SK-N-DZ (cell line): ENCODE results near the gene P2RX5. TPM values are rescaled to one million over a fixed set of nuclear protein-coding genes. Genes with fewer than 3 reads are reported as not detected.
"Not testable (repeated sequence)": the region's sequence is repeated elsewhere in the genome, so short reads cannot be mapped to it uniquely, and the experiment has no call there.

Experiments
- DNase-seq: peaks from one replicate; pipeline ENCODE4 v3.0.0-alpha.2; 2015; ENCODE audit warnings: low spot score
- polyA plus RNA-seq, 2 experiments: library from polyadenylated mRNA; depleted of rRNA; stranded (reverse); fragments of >200 nt; gene quantifications; 2 replicates each; pipeline ENCODE4 v1.2.3, GENCODE V29; 2014

P2RX5 gene
- 7.1 and 12.2 TPM in 2 replicates for polyA plus RNA-seq (2014; cell fraction: cytosol; rRNA removed)
- 14.6 and 15.2 TPM in 2 replicates for polyA plus RNA-seq (2014; cell fraction: nucleus; rRNA removed)

DNA sequence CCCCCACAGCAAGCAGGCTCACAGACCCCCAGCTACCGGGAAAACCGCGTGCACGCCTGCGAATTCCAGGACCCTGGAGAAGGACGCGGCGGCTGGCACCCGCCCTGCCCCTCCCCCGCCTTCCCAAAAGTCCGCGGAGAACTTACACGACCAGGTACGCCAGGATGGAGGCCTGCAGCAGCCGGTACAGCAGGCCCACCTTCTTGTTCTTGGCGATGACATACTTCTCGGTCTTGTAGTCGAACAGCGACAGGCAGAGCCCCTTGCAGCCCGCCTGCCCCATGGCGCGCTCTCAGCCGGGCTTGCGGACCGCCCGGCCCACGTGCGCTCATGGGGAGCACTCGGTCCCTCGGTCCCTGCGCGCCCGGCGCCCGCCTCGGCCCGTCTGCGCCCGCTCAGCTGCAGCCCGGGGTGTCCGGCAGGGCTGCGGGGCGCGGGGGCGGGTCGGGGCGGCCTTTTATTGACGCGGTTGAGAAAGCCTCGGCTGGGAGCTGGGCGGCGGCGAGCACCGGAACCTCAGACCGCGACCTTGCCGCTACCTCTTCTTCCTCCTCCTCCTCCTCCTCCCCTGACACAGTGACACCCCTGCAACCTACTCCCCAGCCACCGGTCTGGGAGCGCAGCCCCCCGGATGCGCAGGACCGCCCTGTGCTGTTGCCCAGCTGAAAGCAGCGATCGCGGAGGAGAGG is at the start of gene P2RX5:
TSS of gene P2RX5 (minus strand) at position 433 of the 689 bp plus-strand sequence. CDS start at position 283, 150 bp downstream.
- DNase-seq = no peak

DNA sequence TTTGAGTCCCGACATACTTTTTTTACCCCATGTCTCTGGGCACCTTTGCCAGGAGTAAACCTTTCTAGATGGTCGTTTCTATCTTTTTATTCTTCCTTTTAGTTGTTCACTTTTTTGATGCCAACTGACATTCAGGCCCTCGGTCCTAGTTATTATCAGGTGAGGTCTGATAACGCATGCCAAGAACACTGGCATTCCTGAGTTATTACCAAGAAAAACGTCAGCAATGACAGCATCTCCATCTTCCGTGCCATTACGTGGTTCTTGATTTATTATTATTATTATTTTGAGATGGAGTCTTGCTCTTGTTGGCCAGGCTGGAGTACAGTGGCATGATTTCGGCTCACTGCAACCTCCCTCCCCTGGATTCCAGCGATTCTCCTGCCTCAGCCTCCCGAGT is 49.1 kb upstream of the P2RX5 start:
- DNase-seq = no peak

- no peak for DNase-seq
These were observed 48.1 kb upstream of the P2RX5 start for GRCh38 chr17:3744014-3744413.

DNA sequence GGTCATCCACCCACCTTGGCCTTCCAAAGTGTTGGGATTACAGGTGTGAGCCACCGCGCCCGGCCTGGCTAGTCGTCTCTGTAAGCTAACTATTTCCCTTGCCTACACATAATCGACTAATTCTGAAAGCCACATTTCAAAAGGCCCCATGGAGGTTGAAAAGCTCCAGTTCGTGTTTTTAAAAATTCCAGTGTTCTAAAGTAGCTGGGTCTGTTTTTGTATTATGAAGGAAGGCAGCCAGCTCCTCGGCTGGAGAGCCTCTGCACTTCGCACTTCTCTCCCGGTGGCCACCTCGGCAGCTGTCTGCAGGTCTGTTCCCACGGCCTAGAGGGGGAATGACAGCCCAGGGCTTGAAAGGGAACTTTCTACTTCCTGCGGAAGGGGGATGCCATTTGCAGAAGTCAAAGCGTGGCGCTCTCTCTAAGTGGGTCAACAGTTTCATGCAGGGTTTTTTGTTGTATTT is 44.7 kb upstream of the P2RX5 start:
- peak; percentile 32 for DNase-seq

- DNase-seq = no peak
These were observed 43.6 kb upstream of the P2RX5 start for GRCh38 chr17:3739422-3740124.

- no peak for DNase-seq
These were observed 42.8 kb upstream of the P2RX5 start for GRCh38 chr17:3738562-3739295.

DNA sequence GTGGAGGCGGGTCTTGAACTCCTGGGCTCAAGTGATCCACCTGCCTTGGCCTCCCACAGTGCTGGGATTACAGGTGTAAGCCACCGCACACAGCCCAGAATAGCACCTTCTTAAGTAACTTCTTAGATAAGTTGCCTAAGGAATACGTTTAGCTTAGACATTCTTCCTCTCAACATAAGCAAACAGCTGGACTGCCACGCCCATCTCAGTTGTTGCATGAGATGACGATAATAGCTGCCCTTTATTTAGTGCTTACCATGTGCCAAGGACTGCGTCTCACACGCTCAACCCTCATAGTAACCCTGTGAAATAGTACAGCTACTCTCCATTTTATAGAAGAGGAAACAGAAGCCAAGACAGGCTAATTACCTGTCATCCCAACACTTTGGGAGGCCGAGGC is 39.6 kb upstream of the P2RX5 start:
- no peak for DNase-seq

DNA sequence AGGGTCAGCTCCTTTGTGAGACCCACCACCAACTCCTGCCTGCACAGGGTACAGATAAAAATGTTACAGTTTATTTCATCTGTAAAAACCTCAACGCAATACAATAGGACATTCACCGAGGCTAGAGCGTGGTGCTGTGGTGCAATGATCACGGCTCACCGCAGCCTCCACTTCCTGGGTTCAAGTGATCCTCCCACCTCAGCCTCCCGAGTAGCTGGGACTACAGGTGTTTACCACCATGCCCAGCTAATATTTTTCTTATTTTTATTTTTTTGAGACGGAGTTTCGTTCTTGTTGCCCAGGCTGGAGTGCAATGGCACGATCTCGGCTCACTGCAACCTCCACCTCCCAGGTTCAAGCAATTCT is 38.9 kb upstream of the P2RX5 start:
- not testable (repeated sequence) for DNase-seq

- peak; percentile 39 for DNase-seq
These were observed 36.3 kb upstream of the P2RX5 start for GRCh38 chr17:3732210-3732621.

DNA sequence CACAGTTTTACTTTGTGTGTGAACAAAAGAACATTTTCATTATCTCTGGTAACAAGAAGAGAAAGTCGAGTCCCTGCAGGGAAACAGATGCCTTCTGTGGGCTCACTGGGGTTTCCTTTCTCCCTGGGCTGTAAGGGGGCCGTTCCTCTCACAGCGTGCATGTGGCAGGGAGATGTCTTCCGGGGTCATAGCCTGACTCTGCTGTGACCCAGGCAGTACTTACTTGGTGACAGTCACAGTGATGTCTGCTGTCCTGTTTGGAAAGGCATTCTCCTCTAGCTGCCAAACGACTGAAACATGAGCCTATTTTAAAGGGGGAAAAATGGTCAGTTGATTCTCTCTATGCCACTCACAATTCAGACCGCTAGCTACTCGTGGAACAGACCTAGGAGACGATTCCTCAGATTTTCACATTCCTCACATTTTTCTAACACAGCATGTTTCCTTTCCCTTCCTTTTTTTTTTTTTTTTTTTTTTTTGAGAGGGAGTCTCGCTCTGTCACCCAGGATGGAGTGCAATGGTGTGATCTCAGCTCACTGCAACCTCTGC is 35.0 kb upstream of the P2RX5 start:
- no peak for DNase-seq

GRCh38 chr17:3729881-3730280 is 33.9 kb upstream of the P2RX5 start:
- DNase-seq = no peak

- DNase-seq = not testable (repeated sequence)
These were observed 32.1 kb upstream of the P2RX5 start for GRCh38 chr17:3728099-3728498.

- no peak for DNase-seq
These were observed 31.1 kb upstream of the P2RX5 start for GRCh38 chr17:3727041-3727440.

DNA sequence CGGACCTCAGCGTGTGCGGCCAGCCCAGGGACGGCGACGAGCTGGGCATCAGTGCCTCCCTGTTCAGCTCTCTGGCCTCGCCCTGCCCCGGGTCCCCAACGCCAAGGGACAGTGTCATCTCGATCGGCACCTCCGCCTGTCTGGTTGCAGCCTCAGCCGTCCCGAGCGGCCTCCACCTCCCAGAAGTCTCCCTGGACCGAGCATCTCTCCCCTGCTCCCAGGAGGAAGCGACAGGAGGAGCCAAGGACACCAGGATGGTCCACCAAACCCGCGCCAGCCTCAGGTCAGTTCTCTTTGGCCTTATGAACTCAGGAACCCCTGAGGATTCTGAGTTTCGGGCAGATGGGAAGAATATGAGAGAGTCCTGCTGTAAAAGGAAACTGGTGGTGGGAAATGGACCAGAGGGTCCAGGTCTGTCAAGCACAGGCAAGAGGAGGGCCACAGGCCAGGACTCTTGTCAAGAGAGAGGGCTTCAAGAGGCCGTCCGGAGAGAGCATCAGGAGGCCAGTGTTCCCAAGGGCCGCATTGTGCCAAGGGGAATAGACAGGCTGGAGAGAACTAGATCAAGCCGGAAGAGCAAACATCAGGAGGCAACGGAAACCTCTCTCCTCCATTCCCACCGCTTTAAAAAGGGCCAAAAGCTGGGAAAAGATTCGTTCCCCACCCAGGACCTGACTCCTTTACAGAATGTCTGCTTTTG is 28.6 kb upstream of the P2RX5 start:
- DNase-seq = no peak

- DNase-seq = peak; percentile 93
These were observed 27.8 kb upstream of the P2RX5 start, which contains the start of gene HASPIN for GRCh38 chr17:3723556-3724377. Gene HASPIN, plus strand, starts transcription at chr17:3723903. Its CDS starts 33 bp downstream, at chr17:3723936.

GRCh38 chr17:3723188-3723555 is 27.2 kb upstream of the P2RX5 start:
- DNase-seq = no peak

DNA sequence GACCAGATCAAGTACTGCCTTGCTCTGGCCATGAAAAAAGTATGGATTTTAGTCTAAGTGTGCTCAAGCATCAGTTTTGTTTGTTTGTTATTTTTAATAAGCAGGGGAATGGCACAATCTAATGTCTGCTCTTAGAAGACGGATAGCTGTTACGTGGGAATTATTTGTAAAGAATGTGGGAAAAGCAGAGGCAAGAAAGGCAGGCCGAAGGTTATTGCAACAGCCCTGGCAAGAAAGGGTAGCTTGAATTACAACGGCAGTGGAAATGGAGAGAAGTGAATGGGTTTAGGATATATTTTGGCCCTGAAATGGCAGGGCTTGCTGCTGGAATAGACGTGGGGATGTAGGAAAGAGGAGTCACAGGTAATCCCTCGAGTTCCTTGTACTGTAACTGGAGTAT is 26.8 kb upstream of the P2RX5 start:
- DNase-seq = no peak

GRCh38 chr17:3719265-3719664 is 23.3 kb upstream of the P2RX5 start:
- DNase-seq = no peak

- DNase-seq = no peak
These were observed 22.2 kb upstream of the P2RX5 start for GRCh38 chr17:3718201-3718600.

- DNase-seq = no peak
These were observed 19.3 kb upstream of the P2RX5 start for GRCh38 chr17:3715296-3715695.
